Activated B cell treated with CpG ODN at 0.5 μM for 24 hours (primary cell): ENCODE data around the gene TCF7L1. TPM values are rescaled to one million over a fixed set of nuclear protein-coding genes. Genes with fewer than 3 reads are reported as not detected.

ENCODE experiments used
- ATAC-seq: fragments of 200-7000 bp; cut with Tn5 transposase; one replicate; pipeline ENCODE4 v1.10.0; 2021; ENCODE audit warnings: low read depth, mild to moderate bottlenecking, moderate library complexity
- CTCF ChIA-PET: fragments of 350-600 bp; sonication (Branson Sonifier 250); formaldehyde crosslinking; loops from one replicate; lab custom pipeline; 2021; ENCODE audit warnings: antibody characterized with exemption; lab: Charles Lee
- POLR2A ChIA-PET: fragments of 350-600 bp; sonication (Branson Sonifier 250); formaldehyde crosslinking; loops from one replicate; lab custom pipeline; 2021; ENCODE audit warnings: antibody characterized with exemption; lab: Charles Lee
- DNase-seq: peaks from one replicate; pipeline ENCODE4 v3.0.0; 2022
- H3K27ac Mint-ChIP-seq: one replicate; pipeline ENCODE4 v1.8.0; 2020; ENCODE audit warnings: mixed read lengths
- H3K27me3 Mint-ChIP-seq: one replicate; pipeline ENCODE4 v1.8.0; 2021; ENCODE audit warnings: mixed read lengths
- H3K36me3 Mint-ChIP-seq: one replicate; pipeline ENCODE4 v1.8.0; 2021; ENCODE audit warnings: low read depth, mixed read lengths
- H3K4me1 Mint-ChIP-seq: one replicate; pipeline ENCODE4 v1.8.0; 2021; ENCODE audit warnings: mixed read lengths
- H3K4me3 Mint-ChIP-seq: one replicate; pipeline ENCODE4 v1.8.0; 2020; ENCODE audit warnings: mild to moderate bottlenecking, mixed read lengths
- H3K9me3 Mint-ChIP-seq: one replicate; pipeline ENCODE4 v1.8.0; 2020; ENCODE audit warnings: mixed read lengths
- CTCF ChIP-seq: fragments of 200-600 bp; IDR thresholded peaks from one replicate; pipeline ENCODE4 v1.8.0; 2022; ENCODE audit warnings: antibody characterized with exemption, mild to moderate bottlenecking
- intact Hi-C: fragments of 100-400 bp; cut with micrococcal nuclease; formaldehyde crosslinking; loops from one replicate; pipeline ENCODE4 v1.15.1; 2024
- total RNA-seq: library from RNA; stranded (reverse); gene quantifications from 2 replicates; pipeline ENCODE4 v1.2.3, GENCODE V29; 2022

Gene TCF7L1
- total RNA-seq, 1 donor from 2014 or later, result 0.07 TPM

- DNase-seq, result no peak
- Mint-ChIP-seq H3K36me3 (no peaks in the 10 kb centered on the region), H3K4me3 (no peak overlapping the region), H3K27me3 (peaks cover 27% of the 10 kb centered on the region), H3K9me3 (no peaks in the 10 kb centered on the region), H3K4me1 (no peaks in the 10 kb centered on the region), H3K27ac (no peak overlapping the region)
- CTCF ChIA-PET, result interaction anchor here (0.5 to 1.7 kb wide), 2 partner anchors 7 to 24 kb away, joined by 3 read pairs; no protein-coding TSS in a partner anchor
- ATAC-seq, result no peak
- intact Hi-C loops, result no loop called here
- POLR2A ChIA-PET, result no interaction called here
- TF ChIP-seq CTCF, result no peak
Measured at GRCh38 chr2:85273738-85274731, 140.8 kb downstream of the TCF7L1 start.

GRCh38 chr2:85275984-85276540 is 142.9 kb downstream of the TCF7L1 start:
- Mint-ChIP-seq H3K4me3 (no peak overlapping the region), H3K27me3 (peaks cover 22% of the 10 kb centered on the region), H3K27ac (no peak overlapping the region), H3K9me3 (no peaks in the 10 kb centered on the region), H3K4me1 (no peaks in the 10 kb centered on the region), H3K36me3 (no peaks in the 10 kb centered on the region)
- ChIA-PET POLR2A (no interaction called here), CTCF (interaction anchor here (1.7 kb wide), 1 partner anchor 10 kb away, joined by 3 read pairs; no protein-coding TSS in a partner anchor)
- ATAC-seq (no peak), DNase-seq (no peak)
- no peak for TF ChIP-seq CTCF
- intact Hi-C loops, result no loop called here

GRCh38 chr2:85276571-85277118 is 143.5 kb downstream of the TCF7L1 start:
- TF ChIP-seq CTCF, result no peak
- Mint-ChIP-seq H3K9me3 (no peaks in the 10 kb centered on the region), H3K27ac (no peak overlapping the region), H3K36me3 (no peaks in the 10 kb centered on the region), H3K4me3 (no peak overlapping the region), H3K27me3 (peaks cover 18% of the 10 kb centered on the region), H3K4me1 (no peaks in the 10 kb centered on the region)
- DNase-seq, result no peak
- ATAC-seq, result no peak
- intact Hi-C loops, result no loop called here
- ChIA-PET POLR2A (no interaction called here), CTCF (no interaction called here)

GRCh38 chr2:85277416-85278158 is 144.4 kb downstream of the TCF7L1 start:
- ATAC-seq, result no peak
- CTCF ChIA-PET, result interaction anchor here (1.4 kb wide), 1 partner anchor 11 kb away, joined by 3 read pairs; no protein-coding TSS in a partner anchor
- Mint-ChIP-seq H3K4me1 (no peaks in the 10 kb centered on the region), H3K4me3 (no peak overlapping the region), H3K9me3 (no peaks in the 10 kb centered on the region), H3K27me3 (peaks cover 12% of the 10 kb centered on the region), H3K36me3 (no peaks in the 10 kb centered on the region), H3K27ac (no peak overlapping the region)
- POLR2A ChIA-PET, result no interaction called here
- no peak for TF ChIP-seq CTCF
- DNase-seq, result no peak
- intact Hi-C loops, result no loop called here
